ENCODE measurements around the gene TANC1. TPM values are rescaled to one million over a fixed set of nuclear protein-coding genes. Genes with fewer than 3 reads are reported as not detected.

TANC1 gene
- total RNA-seq, 1 experiment from 2014 or later = 2.5 TPM

- Histone ChIP-seq H2BK20ac (ENCODE audit: low read depth, low read length, poor library complexity, severe bottlenecking) (no peak overlapping the region), H3K27ac (ENCODE audit: insufficient read length, low read depth, low read length) (no peak overlapping the region), H3K18ac (ENCODE audit: insufficient read length, low read depth, low read length) (no peak overlapping the region), H4K5ac (ENCODE audit: insufficient read length, low read depth, low read length) (no peak overlapping the region), H3K9ac (ENCODE audit: extremely low read depth, insufficient read length, low read length) (no peak overlapping the region), H3K27me3 (ENCODE audit: insufficient read depth, low read length) (no peaks in the 10 kb centered on the region), H3K4me1 (ENCODE audit: insufficient read depth, low read length) (no peaks in the 10 kb centered on the region), H3K14ac (ENCODE audit: insufficient read depth, low read length) (no peak overlapping the region), H2BK15ac (ENCODE audit: low read depth, low read length) (no peak overlapping the region), H4K20me1 (ENCODE audit: control insufficient read depth, insufficient read depth, insufficient read length) (no peaks in the 10 kb centered on the region), H3K23me2 (ENCODE audit: insufficient read length, low read depth, low read length, poor library complexity, severe bottlenecking) (no peaks in the 10 kb centered on the region), H2BK5ac (ENCODE audit: insufficient read length, low read length) (no peak overlapping the region), H3K79me2 (ENCODE audit: insufficient read depth, low read length) (no peaks in the 10 kb centered on the region), H3K56ac (ENCODE audit: insufficient read length, low read depth, low read length) (no peak overlapping the region), H4K91ac (ENCODE audit: insufficient read length, low read depth, low read length) (no peak overlapping the region), H3K4me2 (ENCODE audit: insufficient read depth, insufficient read length, low read length) (no peak overlapping the region), H4K8ac (replicated peaks; ENCODE audit: insufficient read length, low read depth, low read length) (no peak overlapping the region), H2BK12ac (ENCODE audit: insufficient read length, low read depth, low read length) (no peak overlapping the region), H3K23ac (ENCODE audit: insufficient read length, low read depth, low read length) (no peak overlapping the region), H3K4ac (ENCODE audit: low read depth, low read length) (no peak overlapping the region), H2AFZ (ENCODE audit: low read length) (no peak overlapping the region), H2BK120ac (ENCODE audit: low read depth, low read length, poor library complexity, severe bottlenecking) (no peak overlapping the region), H3T11ph (ENCODE audit: low read length) (no peak overlapping the region), H2AK5ac (ENCODE audit: insufficient read length, low read length) (no peak overlapping the region), H3K79me1 (ENCODE audit: insufficient read depth, low read depth, low read length, poor library complexity, severe bottlenecking) (no peaks in the 10 kb centered on the region), H3K9me3 (ENCODE audit: control insufficient read depth, low read depth, low read length) (no peaks in the 10 kb centered on the region)
- Mint-ChIP-seq H3K4me1 (no peaks in the 10 kb centered on the region), H3K4me3 (no peak overlapping the region), H3K27me3 (ENCODE audit: low read depth) (no peaks in the 10 kb centered on the region), H3K36me3 (ENCODE audit: insufficient read depth in 1 of 3, low read depth in 3 of 3) (no peaks in the 10 kb centered on the region; a peak in 1 of 7 replicates), H3K27ac (no peak overlapping the region), H3K9me3 (no peaks in the 10 kb centered on the region; a peak in 1 of 5 replicates)
- DNase-seq = no peak
- TF ChIP-seq CTCF (conservative IDR thresholded peaks at IDR 0.05) = no peak
- WGBS (ENCODE audit: extremely low coverage, insufficient read length, low lambda C conversion rate) = no CpG with 5 or more reads among the region's 6 CpGs
Measured at GRCh38 chr2:159163930-159164329, 195.5 kb downstream of the TANC1 start.
